RWPE2 (cell line): ENCODE measurements around the gene WDR1.

Experiments
- ATAC-seq: fragments of 200-7000 bp; cut with Tn5 transposase; 3 replicates; pipeline ENCODE4 v1.9.1; 2021; ENCODE audit warnings: low read depth
- DNase-seq: peaks from one replicate; pipeline ENCODE4 v3.0.0-alpha.2; 2020; ENCODE audit warnings: low spot score
- H3K27ac ChIP-seq: fragments of 450-650 bp; 2 replicates; pipeline ENCODE4 v1.5.1; 2017; ENCODE audit warnings: mild to moderate bottlenecking; ENCODE audit not compliant: poor library complexity, severe bottlenecking
- H3K27me3 ChIP-seq: fragments of 250-450 bp; sonication (Bioruptor Pico); 2 replicates; pipeline ENCODE4 v1.5.1; 2021; ENCODE audit warnings: mild to moderate bottlenecking, moderate library complexity; ENCODE audit not compliant: insufficient read depth, poor library complexity, severe bottlenecking
- H3K36me3 ChIP-seq: fragments of 250-450 bp; sonication (Bioruptor Pico); 2 replicates; pipeline ENCODE4 v1.5.1; 2020; ENCODE audit warnings: low read depth, mild to moderate bottlenecking, moderate library complexity
- H3K4me1 ChIP-seq: fragments of 250-450 bp; sonication (Bioruptor Pico); 2 replicates; pipeline ENCODE4 v1.5.1; 2021; ENCODE audit warnings: mild to moderate bottlenecking, moderate library complexity; ENCODE audit not compliant: insufficient read depth, poor library complexity, severe bottlenecking
- H3K4me3 ChIP-seq: fragments of 250-450 bp; sonication (Bioruptor Pico); 2 replicates; pipeline ENCODE4 v1.5.1; 2021; ENCODE audit warnings: mild to moderate bottlenecking, moderate library complexity; ENCODE audit not compliant: severe bottlenecking
- H3K9me3 ChIP-seq: fragments of 250-450 bp; sonication (Bioruptor Pico); 2 replicates; pipeline ENCODE4 v1.5.1; 2021; ENCODE audit warnings: mild to moderate bottlenecking, moderate library complexity; ENCODE audit not compliant: severe bottlenecking
- TF ChIP-seq, protein P1 (sequence below): fragments of 450-650 bp; IDR thresholded peaks from one replicate; pipeline ENCODE4 v1.5.1; 2017; ENCODE audit warnings: mild to moderate bottlenecking, moderate library complexity; ENCODE audit not compliant: poor library complexity, severe bottlenecking

The WDR1 gene

DNA sequence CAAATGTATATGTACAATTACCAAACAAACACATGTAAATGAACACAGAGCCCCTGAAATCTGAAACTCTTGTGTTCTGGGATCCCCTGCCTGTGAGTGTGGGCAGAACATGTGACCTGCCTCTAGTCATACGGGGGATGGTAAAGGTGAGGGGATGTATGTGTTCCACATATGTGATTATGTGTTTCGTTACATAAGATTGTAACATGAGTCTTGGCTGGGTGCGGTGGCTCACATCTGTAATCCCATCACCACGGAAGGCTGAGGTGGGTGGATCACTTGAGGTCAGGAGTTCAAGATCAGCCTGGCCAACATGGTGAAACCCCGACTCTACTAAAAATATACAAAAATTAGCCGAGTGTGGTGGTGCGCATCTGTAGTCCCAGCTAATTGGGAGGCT is 58.2 kb downstream of the WDR1 start:
- Histone ChIP-seq H3K9me3 (no peaks in the 10 kb centered on the region), H3K27me3 (no peaks in the 10 kb centered on the region), H3K4me1 (peaks cover 11% of the 10 kb centered on the region), H3K4me3 (no peak overlapping the region), H3K27ac (no peak overlapping the region), H3K36me3 (no peaks in the 10 kb centered on the region)
- DNase-seq, result no peak
- no peak for ATAC-seq
- TF ChIP-seq, protein P1, sequence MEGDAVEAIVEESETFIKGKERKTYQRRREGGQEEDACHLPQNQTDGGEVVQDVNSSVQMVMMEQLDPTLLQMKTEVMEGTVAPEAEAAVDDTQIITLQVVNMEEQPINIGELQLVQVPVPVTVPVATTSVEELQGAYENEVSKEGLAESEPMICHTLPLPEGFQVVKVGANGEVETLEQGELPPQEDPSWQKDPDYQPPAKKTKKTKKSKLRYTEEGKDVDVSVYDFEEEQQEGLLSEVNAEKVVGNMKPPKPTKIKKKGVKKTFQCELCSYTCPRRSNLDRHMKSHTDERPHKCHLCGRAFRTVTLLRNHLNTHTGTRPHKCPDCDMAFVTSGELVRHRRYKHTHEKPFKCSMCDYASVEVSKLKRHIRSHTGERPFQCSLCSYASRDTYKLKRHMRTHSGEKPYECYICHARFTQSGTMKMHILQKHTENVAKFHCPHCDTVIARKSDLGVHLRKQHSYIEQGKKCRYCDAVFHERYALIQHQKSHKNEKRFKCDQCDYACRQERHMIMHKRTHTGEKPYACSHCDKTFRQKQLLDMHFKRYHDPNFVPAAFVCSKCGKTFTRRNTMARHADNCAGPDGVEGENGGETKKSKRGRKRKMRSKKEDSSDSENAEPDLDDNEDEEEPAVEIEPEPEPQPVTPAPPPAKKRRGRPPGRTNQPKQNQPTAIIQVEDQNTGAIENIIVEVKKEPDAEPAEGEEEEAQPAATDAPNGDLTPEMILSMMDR, result no peak

DNA sequence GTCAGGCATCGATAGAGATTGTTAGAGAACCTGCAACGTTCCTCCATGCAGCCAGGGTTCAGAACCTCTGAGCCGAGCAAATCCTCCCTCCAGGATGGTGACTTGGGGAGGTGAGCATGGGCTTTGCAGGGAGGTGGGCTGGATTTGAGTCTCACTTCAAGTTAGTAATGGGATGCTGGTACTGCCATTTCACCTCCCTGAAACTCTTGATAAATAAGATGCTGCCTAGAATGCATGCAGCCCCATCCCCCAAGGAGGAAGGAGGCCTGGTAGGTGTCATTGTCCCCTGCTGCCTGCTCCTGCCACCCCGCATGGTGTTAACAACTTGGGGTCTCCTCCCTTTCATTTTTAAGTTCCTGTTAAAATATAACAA is 59.6 kb downstream of the WDR1 start:
- peaks cover 9% of the 10 kb centered on the region for H3K4me1 ChIP-seq
- no peaks in the 10 kb centered on the region for H3K36me3 ChIP-seq
- no peak overlapping the region for H3K27ac ChIP-seq
- no peak overlapping the region for H3K4me3 ChIP-seq
- H3K27me3 ChIP-seq, result no peaks in the 10 kb centered on the region
- no peaks in the 10 kb centered on the region for H3K9me3 ChIP-seq
- ATAC-seq (no peak), DNase-seq (no peak)
- TF ChIP-seq, protein P1, result no peak

DNA sequence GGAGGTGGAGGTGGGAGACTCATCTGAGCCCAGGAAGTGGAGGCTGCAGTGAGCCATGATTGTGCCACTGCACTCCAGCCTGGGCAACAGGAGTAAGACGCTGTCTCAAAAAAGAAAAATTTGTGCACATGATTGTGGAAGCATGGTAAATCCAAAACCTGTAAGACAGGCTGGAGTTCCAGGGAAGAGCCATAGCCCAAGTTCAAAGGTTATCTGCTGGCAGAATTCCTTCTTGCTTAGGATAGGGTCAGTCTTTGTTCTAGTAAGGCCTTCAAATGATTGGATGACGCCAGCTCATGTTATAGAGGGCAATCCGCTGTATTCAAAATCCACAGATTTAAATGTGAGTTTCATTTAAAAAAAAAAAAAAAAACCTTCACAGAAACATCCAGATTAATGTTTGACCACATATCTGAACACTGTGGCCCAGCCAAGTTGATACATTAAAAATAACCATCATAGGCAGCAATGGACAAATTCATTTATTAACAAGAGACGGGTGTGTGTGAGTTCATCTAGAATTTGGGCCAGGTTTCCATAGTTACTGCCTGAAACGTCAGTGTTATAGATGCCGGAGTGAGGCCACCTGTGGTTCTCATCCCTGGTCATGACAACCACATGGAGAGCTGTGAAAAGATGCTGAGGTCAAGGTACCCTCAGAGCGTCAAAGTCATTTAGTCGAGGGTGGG is 60.1 kb downstream of the WDR1 start:
- ATAC-seq (no peak), DNase-seq (no peak)
- Histone ChIP-seq H3K36me3 (no peaks in the 10 kb centered on the region), H3K4me1 (peaks cover 3% of the 10 kb centered on the region), H3K9me3 (no peaks in the 10 kb centered on the region), H3K27me3 (no peaks in the 10 kb centered on the region), H3K4me3 (no peak overlapping the region), H3K27ac (no peak overlapping the region)
- TF ChIP-seq, protein P1, result no peak

DNA sequence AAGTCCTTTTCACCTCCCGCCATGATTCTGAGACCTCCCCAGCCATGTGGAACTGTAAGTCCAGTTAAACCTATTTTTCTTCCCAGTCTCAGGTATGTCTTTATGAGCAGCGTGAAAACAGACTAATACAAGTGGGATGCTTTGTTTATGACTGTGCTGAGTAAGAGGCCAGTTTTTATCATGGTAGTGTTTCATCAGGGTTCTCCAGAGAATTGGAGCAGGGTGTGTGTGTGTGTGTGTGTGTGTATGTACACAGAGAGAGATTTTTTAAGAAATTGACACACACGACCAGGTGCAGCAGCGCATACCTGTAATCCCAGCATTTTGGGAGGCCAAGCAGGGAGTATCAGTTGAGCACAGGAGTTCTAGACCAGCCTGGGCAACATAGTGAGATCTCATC is 60.7 kb downstream of the WDR1 start:
- no peak for DNase-seq
- ATAC-seq, result no peak
- TF ChIP-seq, protein P1, result no peak
- H3K27me3 ChIP-seq, result no peaks in the 10 kb centered on the region
- no peak overlapping the region for H3K4me3 ChIP-seq
- no peak overlapping the region for H3K27ac ChIP-seq
- H3K4me1 ChIP-seq, result no peaks in the 10 kb centered on the region
- H3K9me3 ChIP-seq, result no peaks in the 10 kb centered on the region
- H3K36me3 ChIP-seq, result no peaks in the 10 kb centered on the region

DNA sequence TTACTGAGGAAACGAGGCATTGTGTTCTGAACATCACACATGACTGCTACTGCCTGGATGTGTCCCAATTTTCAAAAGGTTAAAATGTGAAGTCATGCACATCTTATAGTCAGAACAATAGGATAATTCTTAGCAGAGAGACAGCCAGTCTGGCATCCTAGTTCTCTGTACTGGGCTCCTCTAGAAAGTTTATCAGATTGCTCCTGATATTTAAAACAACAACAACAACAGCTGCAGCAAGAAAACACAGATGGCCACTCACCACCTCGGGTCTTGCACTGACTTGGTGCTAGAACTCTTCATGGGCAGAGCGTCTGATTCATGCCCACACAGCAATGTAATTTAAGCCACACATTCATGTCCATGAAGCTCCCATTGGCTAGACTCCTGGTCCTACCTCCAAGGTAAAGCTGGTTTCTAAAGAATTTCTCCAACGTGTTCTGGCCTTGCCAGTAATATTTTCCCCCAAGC is 62.0 kb downstream of the WDR1 start:
- no peaks in the 10 kb centered on the region for H3K9me3 ChIP-seq
- H3K4me1 ChIP-seq, result no peaks in the 10 kb centered on the region
- no peaks in the 10 kb centered on the region for H3K27me3 ChIP-seq
- H3K36me3 ChIP-seq, result no peaks in the 10 kb centered on the region
- H3K27ac ChIP-seq, result no peak overlapping the region
- ATAC-seq (peak; percentile 66), DNase-seq (no peak)
- TF ChIP-seq, protein P1, result no peak
- H3K4me3 ChIP-seq, result no peak overlapping the region
